Heart left ventricle (tissue), 13 donors: Measurements from ENCODE around the gene OSBP2.

Experiments used
- POLR2A ChIP-seq, 2 donors: fragments of 450-650 bp; IDR thresholded peaks; one replicate each; pipeline ENCODE4 v1.6.1; 2017; ENCODE audit warnings: antibody characterized with exemption in 2 of 2, mild to moderate bottlenecking in 2 of 2, moderate library complexity in 2 of 2
- TF ChIP-seq, protein P1 (sequence below), 12 donors: fragments of 200-600 bp; sonication (generic) in 4 of 12; IDR thresholded peaks; one replicate each; pipeline versions ENCODE4 v1.5.0 to v1.8.0; 2018 to 2022; ENCODE audit warnings: antibody characterized with exemption in 12 of 12, mild to moderate bottlenecking in 5 of 12
- donor health status: ischemic (EF 13 %, LVEDD 7.1; RV severe dilation, severe dysfunction).
- donor health status: DM: no; HTN: yes; CAD: no.
- donor health status: DM: no; HTN: no; CAD: no.
- donor health status: ischemic (EF 25% LVEDD 6.9; RV normal size, moderate dysfunction).
- donor health status: ischemic (EF 25% LVEDD 5.7; RV mildly dilated, moderate dysfunction).
- donor health status: ischemic (EF 35%, LVEDD 5.7; RV mildly dilated, moderate dysfunction).
- donor health status: nonischemic (EF 11% LVEDD 7.7; RV severe dilation, severe dysfunction).
- donor health status: DM: yes; HTN: yes; CAD: no.
- donor health status: PGD.
- donor health status: ischemic (EF 29% LVEDD 5.4; RV normal size, mild dysfunction).
- donor health status: nonischemic (EF 23%, LVEDD 6.1; RV moderate dilation, normal function).

DNA sequence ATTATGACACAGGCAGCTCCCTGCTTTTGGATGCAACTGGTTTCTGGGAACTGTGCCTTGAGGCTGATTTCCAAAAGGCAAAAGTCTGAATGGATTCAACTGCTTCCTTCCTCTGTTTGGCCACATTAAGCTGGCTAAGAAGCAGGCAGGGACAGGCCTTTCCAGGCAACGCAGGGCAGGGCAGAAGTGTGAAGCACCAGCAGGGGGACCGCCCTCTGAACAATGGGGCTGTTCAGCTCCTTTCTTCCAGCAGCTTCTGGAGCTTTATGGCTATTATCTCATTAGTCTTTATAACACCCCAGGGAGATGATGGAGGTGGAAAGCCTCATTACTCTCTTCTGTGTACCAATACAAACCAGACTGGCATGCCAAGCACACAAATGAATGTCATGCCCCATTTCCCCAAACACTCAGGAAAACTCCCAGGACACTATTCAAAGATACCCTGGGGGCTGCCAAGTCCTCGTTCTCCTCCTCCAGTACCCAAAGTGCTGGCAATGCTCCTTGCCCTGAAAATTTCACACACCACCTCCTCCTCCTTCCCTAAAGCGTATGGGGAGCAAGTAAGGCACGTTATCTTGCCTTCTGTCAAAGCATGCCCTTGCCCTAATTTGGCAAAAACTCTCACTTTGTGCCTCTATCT lies 252.6 kb downstream of the OSBP2 start:
- TF ChIP-seq, protein P1, sequence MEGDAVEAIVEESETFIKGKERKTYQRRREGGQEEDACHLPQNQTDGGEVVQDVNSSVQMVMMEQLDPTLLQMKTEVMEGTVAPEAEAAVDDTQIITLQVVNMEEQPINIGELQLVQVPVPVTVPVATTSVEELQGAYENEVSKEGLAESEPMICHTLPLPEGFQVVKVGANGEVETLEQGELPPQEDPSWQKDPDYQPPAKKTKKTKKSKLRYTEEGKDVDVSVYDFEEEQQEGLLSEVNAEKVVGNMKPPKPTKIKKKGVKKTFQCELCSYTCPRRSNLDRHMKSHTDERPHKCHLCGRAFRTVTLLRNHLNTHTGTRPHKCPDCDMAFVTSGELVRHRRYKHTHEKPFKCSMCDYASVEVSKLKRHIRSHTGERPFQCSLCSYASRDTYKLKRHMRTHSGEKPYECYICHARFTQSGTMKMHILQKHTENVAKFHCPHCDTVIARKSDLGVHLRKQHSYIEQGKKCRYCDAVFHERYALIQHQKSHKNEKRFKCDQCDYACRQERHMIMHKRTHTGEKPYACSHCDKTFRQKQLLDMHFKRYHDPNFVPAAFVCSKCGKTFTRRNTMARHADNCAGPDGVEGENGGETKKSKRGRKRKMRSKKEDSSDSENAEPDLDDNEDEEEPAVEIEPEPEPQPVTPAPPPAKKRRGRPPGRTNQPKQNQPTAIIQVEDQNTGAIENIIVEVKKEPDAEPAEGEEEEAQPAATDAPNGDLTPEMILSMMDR (IDR thresholded peaks at IDR 0.05), result peak in 1 of 12 donors; percentile 18
- TF ChIP-seq POLR2A (IDR thresholded peaks at IDR 0.05), result no peak
